GM12874 (cell line): Measurements from ENCODE around the gene ZNF526.
A peak's percentile ranks its signal among the peaks of the same experiment; 100 is the strongest.

Experiments
- CTCF ChIP-seq: IDR thresholded peaks from 2 replicates; pipeline ENCODE4 v1.5.1; 2011; ENCODE audit warnings: low read depth, mild to moderate bottlenecking, control low read depth, low read length, moderate library complexity; ENCODE audit not compliant: insufficient read depth

ZNF526 gene

GRCh38 chr19:42175952-42176648, 44.0 kb upstream of the ZNF526 start:
- TF ChIP-seq CTCF, result no peak

GRCh38 chr19:42176649-42176989, 43.5 kb upstream of the ZNF526 start:
- no peak for TF ChIP-seq CTCF

- TF ChIP-seq CTCF, result peak; percentile 41; the same call in 1 of the 2 replicates
These were observed 43.0 kb upstream of the ZNF526 start for GRCh38 chr19:42176990-42177685.

GRCh38 chr19:42177686-42178019, 42.5 kb upstream of the ZNF526 start:
- no peak for TF ChIP-seq CTCF

GRCh38 chr19:42178791-42179674, 41.1 kb upstream of the ZNF526 start:
- TF ChIP-seq CTCF, result peak; percentile 68

GRCh38 chr19:42184401-42184861, 35.7 kb upstream of the ZNF526 start:
- peak; percentile 90 for TF ChIP-seq CTCF

- TF ChIP-seq CTCF, result no peak
These were observed 34.8 kb upstream of the ZNF526 start for GRCh38 chr19:42185277-42185676.
